PC-9 (cell line): ENCODE results near the gene TBPL2. TPM values are rescaled to one million over a fixed set of nuclear protein-coding genes. Genes with fewer than 3 reads are reported as not detected.

Experiments used
- BruUV-seq: library from RNA; stranded (reverse); fragments of 400-500 nt; replicated peaks from 2 replicates; lab custom pipeline; 2021; lab: Mats Ljungman, UMichigan
- CTCF ChIA-PET: fragments of 300-600 bp; sonication (Branson Sonifier 250); formaldehyde crosslinking; loops from one replicate; lab custom pipeline; 2022; ENCODE audit warnings: antibody characterized with exemption; lab: Charles Lee
- POLR2A ChIA-PET: fragments of 300-600 bp; sonication (Branson Sonifier 250); formaldehyde crosslinking; loops from one replicate; lab custom pipeline; 2022; ENCODE audit warnings: antibody characterized with exemption; ENCODE audit not compliant: unreplicated experiment; lab: Charles Lee
- DNase-seq, 2 experiments: peaks; one replicate each; pipeline versions ENCODE4 v3.0.0 to v3.0.0-alpha.2; 2015 to 2022; ENCODE audit warnings: mixed read lengths in 1 of 2
- H2AFZ ChIP-seq: fragments of 200-600 bp; sonication (generic); 2 replicates; pipeline ENCODE4 v1.8.1; 2017; ENCODE audit warnings: antibody characterized with exemption
- H3F3A ChIP-seq: fragments of 200-600 bp; sonication (generic); 2 replicates; pipeline ENCODE4 v1.8.1; 2017; ENCODE audit warnings: antibody characterized with exemption, mild to moderate bottlenecking, low read depth; ENCODE audit not compliant: insufficient read depth
- H3K27ac ChIP-seq: fragments of 200-600 bp; sonication (generic); 2 replicates; pipeline ENCODE4 v1.6.1; 2016; ENCODE audit warnings: mixed run types
- H3K27me3 ChIP-seq: fragments of 200-600 bp; sonication (generic); 2 replicates; pipeline ENCODE4 v1.6.1; 2016; ENCODE audit warnings: low read depth, mixed run types; ENCODE audit not compliant: insufficient read depth
- H3K36me3 ChIP-seq: fragments of 200-600 bp; sonication (generic); 2 replicates; pipeline ENCODE4 v1.6.1; 2016; ENCODE audit warnings: low read depth, mixed run types
- H3K4me1 ChIP-seq: fragments of 200-600 bp; sonication (generic); replicated peaks from 2 replicates; pipeline ENCODE4 v1.6.1; 2016; ENCODE audit warnings: mixed run types; ENCODE audit not compliant: insufficient read depth
- H3K4me2 ChIP-seq: fragments of 200-600 bp; sonication (generic); 2 replicates; pipeline ENCODE4 v1.6.1; 2017; ENCODE audit warnings: mixed run types
- H3K4me3 ChIP-seq: fragments of 200-600 bp; sonication (generic); 2 replicates; pipeline ENCODE4 v1.6.1; 2016; ENCODE audit warnings: mixed run types
- H3K79me2 ChIP-seq: fragments of 200-600 bp; sonication (generic); 2 replicates; pipeline ENCODE4 v1.6.1; 2017; ENCODE audit warnings: low read depth, mixed run types
- H3K9me2 ChIP-seq: fragments of 200-600 bp; sonication (generic); 2 replicates; pipeline ENCODE4 v1.8.1; 2017; ENCODE audit warnings: mild to moderate bottlenecking; ENCODE audit not compliant: insufficient read depth
- H3K9me3 ChIP-seq: fragments of 200-600 bp; sonication (generic); 2 replicates; pipeline ENCODE4 v1.8.1; 2016; ENCODE audit warnings: low read depth; ENCODE audit not compliant: insufficient read depth
- H4K20me1 ChIP-seq: fragments of 200-600 bp; sonication (generic); 2 replicates; pipeline ENCODE4 v1.8.1; 2017; ENCODE audit not compliant: insufficient read depth
- CTCF ChIP-seq: fragments of 200-600 bp; sonication (generic); conservative IDR thresholded peaks from 2 replicates; pipeline ENCODE4 v1.6.1; 2017; ENCODE audit warnings: mixed run types, antibody characterized with exemption, mild to moderate bottlenecking, moderate library complexity
- EZH2 ChIP-seq: fragments of 200-600 bp; sonication (generic); IDR thresholded peaks from 2 replicates; pipeline ENCODE4 v1.8.0; 2017; ENCODE audit warnings: antibody characterized with exemption, low read depth
- intact Hi-C: fragments of 100-400 bp; cut with micrococcal nuclease; formaldehyde crosslinking; loops from one replicate; pipeline ENCODE4 v1.10.0; 2022; ENCODE audit not compliant: unreplicated experiment
- total RNA-seq: library from RNA; stranded (reverse); gene quantifications from 2 replicates; pipeline ENCODE4 v1.2.3, GENCODE V29; 2021

Gene TBPL2
- total RNA-seq, 1 experiment from 2014 or later = not detected

GRCh38 chr14:55432628-55433027, 7.8 kb downstream of the TBPL2 start:
- DNase-seq = no peak
- no peak overlapping the region for H3K4me3 ChIP-seq
- H3K4me2 ChIP-seq = no peak overlapping the region
- H4K20me1 ChIP-seq = no peaks in the 10 kb centered on the region
- H3K27me3 ChIP-seq = no peaks in the 10 kb centered on the region
- no peak overlapping the region for H3K27ac ChIP-seq
- H3K9me2 ChIP-seq = no peaks in the 10 kb centered on the region
- ChIA-PET CTCF (interaction anchor here (0.9 kb wide), 1 partner anchor 165 kb away, joined by 5 read pairs; no protein-coding TSS in a partner anchor), POLR2A (interaction anchor here (0.5 to 0.6 kb wide), 2 partner anchors 49 to 167 kb away, joined by 4 to 8 read pairs; no protein-coding TSS in a partner anchor)
- no TSS peak for BruUV-seq
- intact Hi-C loops = no loop called here
- no peaks in the 10 kb centered on the region for H3K9me3 ChIP-seq
- peaks cover 25% of the 10 kb centered on the region for H3K4me1 ChIP-seq
- no peak overlapping the region for H2AFZ ChIP-seq
- peaks cover 13% of the 10 kb centered on the region; the same call in 1 of the 2 replicates for H3F3A ChIP-seq
- no peaks in the 10 kb centered on the region for H3K36me3 ChIP-seq
- no peak for TF ChIP-seq CTCF
- no peaks in the 10 kb centered on the region for H3K79me2 ChIP-seq

- intact Hi-C loops = loop anchor here (1.0 to 2.0 kb wide), 4 partner anchors 45 to 239 kb away; partner anchors contain the start of genes DLGAP5 and FBXO34
- peak; percentile 70 to 91 for DNase-seq
- H3K9me3 ChIP-seq = no peaks in the 10 kb centered on the region
- no peak overlapping the region for H2AFZ ChIP-seq
- H3K9me2 ChIP-seq = no peaks in the 10 kb centered on the region
- BruUV-seq = no TSS peak
- no peak for TF ChIP-seq EZH2
- peak; percentile 64 for TF ChIP-seq CTCF
- no peaks in the 10 kb centered on the region for H3K36me3 ChIP-seq
- ChIA-PET POLR2A (no interaction called here), CTCF (interaction anchor here (0.6 to 0.7 kb wide), 4 partner anchors 14 to 218 kb away, joined by 3 to 14 read pairs (median 6); no protein-coding TSS in a partner anchor)
- peaks cover 29% of the 10 kb centered on the region for H3K4me1 ChIP-seq
- H3K4me2 ChIP-seq = peak overlapping the region; percentile 50
- H3F3A ChIP-seq = peaks cover 19% of the 10 kb centered on the region; the same call in 1 of the 2 replicates
- H3K27me3 ChIP-seq = no peaks in the 10 kb centered on the region
- peak overlapping the region; percentile 37; the same call in 1 of the 2 replicates for H3K27ac ChIP-seq
- H3K79me2 ChIP-seq = no peaks in the 10 kb centered on the region
- no peaks in the 10 kb centered on the region for H4K20me1 ChIP-seq
- H3K4me3 ChIP-seq = no peak overlapping the region
These were observed 10.3 kb downstream of the TBPL2 start for GRCh38 chr14:55430024-55430690.

GRCh38 chr14:55427439-55427838, 13.0 kb downstream of the TBPL2 start:
- peaks cover 32% of the 10 kb centered on the region for H3K4me1 ChIP-seq
- no peak overlapping the region for H2AFZ ChIP-seq
- no peaks in the 10 kb centered on the region for H3K27me3 ChIP-seq
- intact Hi-C loops = loop anchor here (1.0 to 5.0 kb wide), 2 partner anchors 15 to 860 kb away; partner anchors contain the start of gene SAMD4A
- H3K9me3 ChIP-seq = no peaks in the 10 kb centered on the region
- H3K36me3 ChIP-seq = no peaks in the 10 kb centered on the region
- H3K4me3 ChIP-seq = no peak overlapping the region
- no peak for TF ChIP-seq CTCF
- no peak for TF ChIP-seq EZH2
- peak; percentile 82 to 95 for DNase-seq
- peak overlapping the region; percentile 35 for H3K4me2 ChIP-seq
- no peaks in the 10 kb centered on the region for H3K9me2 ChIP-seq
- ChIA-PET CTCF (interaction anchor here (0.6 to 1.2 kb wide), 8 partner anchors 10 to 504 kb away, joined by 3 to 17 read pairs (median 4); no protein-coding TSS in a partner anchor), POLR2A (interaction anchor here (0.6 to 1.1 kb wide), 3 partner anchors 42 to 228 kb away, joined by 4 to 8 read pairs (median 6); no protein-coding TSS in a partner anchor)
- no TSS peak for BruUV-seq
- H3K79me2 ChIP-seq = no peaks in the 10 kb centered on the region
- no peaks in the 10 kb centered on the region for H4K20me1 ChIP-seq
- peaks cover 18% of the 10 kb centered on the region; the same call in 1 of the 2 replicates for H3F3A ChIP-seq
- peak overlapping the region; percentile 43 for H3K27ac ChIP-seq
